Glutamatergic neuron (in vitro differentiated cells): ENCODE data around the gene OTUD5. TPM values are rescaled to one million over a fixed set of nuclear protein-coding genes. Genes with fewer than 3 reads are reported as not detected.

Experiments
- DNase-seq: peaks from one replicate; pipeline ENCODE4 v3.0.0; 2022
- H3K27ac Mint-ChIP-seq: one replicate; pipeline ENCODE4 v1.8.0; 2020; ENCODE audit warnings: mild to moderate bottlenecking, mixed read lengths, inconsistent platforms; ENCODE audit not compliant: unreplicated experiment
- H3K27me3 Mint-ChIP-seq: one replicate; pipeline ENCODE4 v1.8.0; 2020; ENCODE audit warnings: mild to moderate bottlenecking, moderate library complexity, mixed read lengths, inconsistent platforms; ENCODE audit not compliant: unreplicated experiment
- H3K36me3 Mint-ChIP-seq: one replicate; pipeline ENCODE4 v1.8.0; 2020; ENCODE audit warnings: mild to moderate bottlenecking, mixed read lengths, inconsistent platforms; ENCODE audit not compliant: unreplicated experiment
- H3K4me1 Mint-ChIP-seq: one replicate; pipeline ENCODE4 v1.8.0; 2020; ENCODE audit warnings: mild to moderate bottlenecking, low read depth, mixed read lengths, inconsistent platforms; ENCODE audit not compliant: unreplicated experiment
- H3K4me3 Mint-ChIP-seq: one replicate; pipeline ENCODE4 v1.8.0; 2020; ENCODE audit warnings: mild to moderate bottlenecking, mixed read lengths, inconsistent platforms; ENCODE audit not compliant: unreplicated experiment
- H3K9me3 Mint-ChIP-seq: one replicate; pipeline ENCODE4 v1.8.0; 2020; ENCODE audit warnings: mild to moderate bottlenecking, moderate library complexity, mixed read lengths, inconsistent platforms; ENCODE audit not compliant: unreplicated experiment
- CTCF ChIP-seq: fragments of 200-600 bp; sonication (generic); IDR thresholded peaks from one replicate; pipeline ENCODE4 v1.5.0; 2021; ENCODE audit not compliant: partially characterized antibody, unreplicated experiment
- total RNA-seq: library from RNA; stranded (reverse); fragmentation: NEBNext Ultra II Directional; extraction: Animal tissue kit (Norgen Biotek cat#: 25700); gene quantifications from one replicate; pipeline ENCODE4 v1.2.1, GENCODE V29; 2021; ENCODE audit not compliant: unreplicated experiment

The OTUD5 gene
- total RNA-seq, 1 donor from 2014 or later, result 68.3 TPM

DNA sequence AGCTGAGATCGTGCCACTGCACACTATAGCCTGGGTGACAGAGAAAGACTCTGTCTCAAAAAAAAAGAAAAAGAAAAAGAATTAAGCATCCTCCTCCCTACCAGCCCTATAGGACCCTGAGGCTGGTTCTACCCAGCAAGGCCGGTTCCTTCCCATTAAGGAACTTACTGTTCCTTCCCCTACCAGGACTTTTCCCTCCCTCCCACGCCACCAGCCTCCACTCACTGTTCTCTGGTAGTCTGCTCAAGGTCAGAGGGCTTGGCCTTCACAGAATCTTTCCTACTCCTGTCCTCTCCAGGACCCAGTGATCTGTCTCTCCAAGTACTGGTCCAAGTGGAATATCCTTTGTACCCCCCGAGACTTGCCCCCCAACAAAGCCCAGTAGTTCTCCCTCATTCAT is 43.2 kb upstream of the OTUD5 start:
- peaks cover 5% of the 10 kb centered on the region for H3K4me1 Mint-ChIP-seq
- H3K27me3 Mint-ChIP-seq, result peaks cover 1% of the 10 kb centered on the region
- no peak for DNase-seq
- peak overlapping the region; percentile 92 for H3K4me3 Mint-ChIP-seq
- TF ChIP-seq CTCF, result no peak
- H3K36me3 Mint-ChIP-seq, result no peaks in the 10 kb centered on the region
- H3K9me3 Mint-ChIP-seq, result peaks cover 1% of the 10 kb centered on the region
- no peak overlapping the region for H3K27ac Mint-ChIP-seq

- no peak overlapping the region for H3K4me3 Mint-ChIP-seq
- H3K27me3 Mint-ChIP-seq, result peaks cover 1% of the 10 kb centered on the region
- H3K9me3 Mint-ChIP-seq, result peaks cover 1% of the 10 kb centered on the region
- H3K4me1 Mint-ChIP-seq, result peaks cover 5% of the 10 kb centered on the region
- H3K27ac Mint-ChIP-seq, result no peak overlapping the region
- no peak for DNase-seq
- TF ChIP-seq CTCF, result no peak
- H3K36me3 Mint-ChIP-seq, result no peaks in the 10 kb centered on the region
Observed at GRCh38 chrX:48999030-48999429, 41.6 kb upstream of the OTUD5 start.

DNA sequence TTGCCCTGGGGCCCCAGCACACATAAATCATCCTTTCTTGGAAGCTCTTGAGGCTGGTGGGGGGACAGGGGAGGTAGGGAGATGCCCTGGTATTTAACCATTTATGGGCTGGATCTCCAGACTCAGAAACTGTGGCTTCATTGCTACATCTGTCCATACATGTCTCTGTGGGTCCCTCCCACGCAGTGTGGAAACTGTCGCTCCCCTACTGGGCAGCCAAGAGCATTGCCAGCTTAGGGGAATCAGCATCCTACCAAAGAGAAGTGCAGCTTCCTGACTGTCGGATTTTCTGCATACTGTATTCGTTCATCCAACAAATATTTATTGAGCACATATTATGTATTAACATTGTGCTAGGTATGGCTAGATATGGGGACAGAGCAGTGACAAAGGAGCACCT is 41.0 kb upstream of the OTUD5 start:
- H3K4me1 Mint-ChIP-seq, result peaks cover 5% of the 10 kb centered on the region
- peaks cover 1% of the 10 kb centered on the region for H3K9me3 Mint-ChIP-seq
- no peaks in the 10 kb centered on the region for H3K36me3 Mint-ChIP-seq
- no peak for TF ChIP-seq CTCF
- H3K27me3 Mint-ChIP-seq, result peaks cover 1% of the 10 kb centered on the region
- no peak overlapping the region for H3K27ac Mint-ChIP-seq
- no peak for DNase-seq
- no peak overlapping the region for H3K4me3 Mint-ChIP-seq

DNA sequence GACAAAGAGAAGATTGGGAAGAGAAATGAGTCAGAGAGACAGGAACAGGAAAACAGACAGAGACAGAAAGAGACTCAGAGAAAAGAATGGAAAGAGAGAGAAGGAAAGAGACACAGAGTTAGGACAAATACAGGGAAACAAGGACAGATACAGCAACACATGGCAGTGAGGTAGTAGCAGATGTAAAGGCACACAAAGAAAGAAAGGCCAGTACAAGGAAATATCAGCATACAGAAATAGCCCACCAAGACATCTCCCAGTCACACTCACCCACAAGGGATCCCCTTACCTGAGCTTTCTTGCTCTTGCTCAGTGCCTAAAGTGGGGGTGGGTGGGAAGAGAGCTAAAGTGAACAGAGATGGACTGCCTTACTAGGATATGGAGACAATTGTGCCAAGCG is 40.5 kb upstream of the OTUD5 start:
- DNase-seq, result no peak
- no peak for TF ChIP-seq CTCF
- peaks cover 5% of the 10 kb centered on the region for H3K4me1 Mint-ChIP-seq
- no peaks in the 10 kb centered on the region for H3K36me3 Mint-ChIP-seq
- peaks cover 1% of the 10 kb centered on the region for H3K27me3 Mint-ChIP-seq
- peak overlapping the region; percentile 30 for H3K4me3 Mint-ChIP-seq
- H3K9me3 Mint-ChIP-seq, result peaks cover 1% of the 10 kb centered on the region
- H3K27ac Mint-ChIP-seq, result peak overlapping the region; percentile 55

DNA sequence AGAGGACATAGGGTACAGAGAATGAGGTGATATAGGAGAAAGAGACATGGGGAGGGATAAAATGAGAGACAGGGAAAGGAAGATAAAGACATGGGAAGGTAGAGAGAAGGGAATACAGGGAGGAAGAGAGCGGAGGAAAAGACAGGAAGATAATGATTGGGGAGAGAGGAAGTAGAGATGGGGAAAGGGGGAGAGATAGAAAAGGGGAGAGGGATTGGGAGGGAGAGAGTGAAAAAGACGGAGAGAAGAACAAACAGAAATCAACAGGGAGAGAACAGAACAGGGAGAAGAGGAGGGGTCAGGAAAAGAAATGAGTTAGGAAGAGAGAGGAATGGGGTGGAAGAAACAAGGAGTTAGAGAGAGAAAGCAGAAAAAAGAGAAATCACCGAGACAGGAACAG is 40.0 kb upstream of the OTUD5 start:
- no peak for DNase-seq
- H3K9me3 Mint-ChIP-seq, result peaks cover 3% of the 10 kb centered on the region
- peaks cover 1% of the 10 kb centered on the region for H3K27me3 Mint-ChIP-seq
- H3K27ac Mint-ChIP-seq, result peak overlapping the region; percentile 55
- H3K4me3 Mint-ChIP-seq, result peak overlapping the region; percentile 30
- H3K4me1 Mint-ChIP-seq, result peaks cover 5% of the 10 kb centered on the region
- no peak for TF ChIP-seq CTCF
- no peaks in the 10 kb centered on the region for H3K36me3 Mint-ChIP-seq
